MCF 10A (cell line): ENCODE results near the gene IGFBP2. TPM values are rescaled to one million over a fixed set of nuclear protein-coding genes. Genes with fewer than 3 reads are reported as not detected.

Experiments
- BruUV-seq: library from RNA; stranded (reverse); fragments of 400-500 nt; replicated peaks from 2 replicates; lab custom pipeline; 2021; lab: Mats Ljungman, UMichigan
- CTCF ChIA-PET: fragments of 300-600 bp; sonication (Branson Sonifier 250); formaldehyde crosslinking; extraction: SDS; loops from one replicate; lab custom pipeline; 2021; ENCODE audit warnings: antibody characterized with exemption, inconsistent platforms; lab: Yijun Ruan, JAX
- POLR2A ChIA-PET: fragments of 300-600, 350-650 bp; sonication (Branson Sonifier 250); formaldehyde crosslinking; extraction: SDS; loops from one replicate; lab custom pipeline; 2020; ENCODE audit warnings: antibody characterized with exemption, inconsistent platforms; lab: Yijun Ruan, JAX
- DNase-seq: peaks from one replicate; pipeline ENCODE4 v3.0.0-alpha.2; 2018; ENCODE audit not compliant: unreplicated experiment
- H3K27ac Mint-ChIP-seq: one replicate; pipeline ENCODE4 v1.8.0; 2022; ENCODE audit warnings: mild to moderate bottlenecking, low read depth, mixed read lengths; ENCODE audit not compliant: unreplicated experiment
- H3K27me3 Mint-ChIP-seq: one replicate; pipeline ENCODE4 v1.8.0; 2022; ENCODE audit warnings: mixed read lengths; ENCODE audit not compliant: insufficient read depth, unreplicated experiment
- H3K36me3 Mint-ChIP-seq: one replicate; pipeline ENCODE4 v1.8.0; 2022; ENCODE audit warnings: mild to moderate bottlenecking, moderate library complexity, mixed read lengths; ENCODE audit not compliant: insufficient read depth, unreplicated experiment
- H3K4me1 Mint-ChIP-seq: one replicate; pipeline ENCODE4 v1.8.0; 2022; ENCODE audit warnings: mixed read lengths; ENCODE audit not compliant: insufficient read depth, unreplicated experiment
- H3K4me3 Mint-ChIP-seq: one replicate; pipeline ENCODE4 v1.8.0; 2022; ENCODE audit warnings: mild to moderate bottlenecking, moderate library complexity, mixed read lengths; ENCODE audit not compliant: unreplicated experiment
- H3K9me3 Mint-ChIP-seq: one replicate; pipeline ENCODE4 v1.8.0; 2022; ENCODE audit warnings: mixed read lengths; ENCODE audit not compliant: unreplicated experiment
- intact Hi-C: fragments of 100-400 bp; cut with micrococcal nuclease; formaldehyde crosslinking; loops from 2 replicates; pipeline ENCODE4 v1.14.1; 2022
- total RNA-seq: library from RNA; stranded (reverse); gene quantifications from 2 replicates; pipeline ENCODE4 v1.2.3, GENCODE V29; 2022
- TF ChIP-seq, protein P1 (sequence below): fragments of 200-600 bp; IDR thresholded peaks from one replicate; pipeline ENCODE4 v1.8.0; 2022; ENCODE audit warnings: antibody characterized with exemption, mild to moderate bottlenecking; ENCODE audit not compliant: unreplicated experiment

IGFBP2 gene
- total RNA-seq, 1 experiment from 2014 or later = 32.0 TPM

DNA sequence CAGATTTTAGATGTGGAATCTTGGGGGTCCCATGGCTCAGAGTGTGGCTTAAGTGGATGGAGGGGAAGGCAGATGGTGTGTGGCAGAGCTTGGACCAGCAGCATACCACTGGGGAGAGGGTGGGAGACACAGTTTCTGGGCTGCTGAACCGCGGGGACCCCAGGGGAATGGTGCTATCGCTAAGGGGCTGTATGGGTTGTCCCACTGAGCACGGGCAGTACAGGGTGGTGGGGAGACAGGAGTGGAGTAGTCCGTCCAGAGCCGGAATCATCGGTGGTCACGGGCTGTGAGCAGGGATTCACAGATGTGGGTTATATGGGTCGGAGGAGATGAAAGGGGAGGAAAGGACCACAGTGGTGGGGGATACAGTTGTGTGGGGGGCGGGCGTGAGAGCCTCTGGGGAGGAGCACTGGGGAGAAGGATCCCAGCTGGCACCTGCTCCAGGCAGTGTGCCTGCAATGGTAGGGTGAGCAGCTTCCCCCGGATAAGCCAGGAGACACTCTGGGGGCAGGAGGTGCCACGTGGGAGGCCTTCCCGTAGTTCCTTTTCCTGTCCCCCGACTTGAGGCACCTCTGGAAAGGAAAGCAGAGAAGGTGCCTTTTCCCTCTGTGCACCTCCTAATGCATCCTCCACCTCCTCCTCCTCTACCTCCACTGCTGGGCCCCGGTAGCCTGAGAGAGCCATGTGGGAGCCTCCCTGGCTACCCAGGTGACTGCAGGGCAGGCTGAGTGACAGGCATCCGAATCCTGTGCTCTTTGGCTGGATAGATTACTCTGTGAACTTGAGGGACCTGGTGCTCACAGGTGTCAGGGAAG lies 37.3 kb downstream of the IGFBP2 start:
- no TSS peak for BruUV-seq
- TF ChIP-seq, protein P1, sequence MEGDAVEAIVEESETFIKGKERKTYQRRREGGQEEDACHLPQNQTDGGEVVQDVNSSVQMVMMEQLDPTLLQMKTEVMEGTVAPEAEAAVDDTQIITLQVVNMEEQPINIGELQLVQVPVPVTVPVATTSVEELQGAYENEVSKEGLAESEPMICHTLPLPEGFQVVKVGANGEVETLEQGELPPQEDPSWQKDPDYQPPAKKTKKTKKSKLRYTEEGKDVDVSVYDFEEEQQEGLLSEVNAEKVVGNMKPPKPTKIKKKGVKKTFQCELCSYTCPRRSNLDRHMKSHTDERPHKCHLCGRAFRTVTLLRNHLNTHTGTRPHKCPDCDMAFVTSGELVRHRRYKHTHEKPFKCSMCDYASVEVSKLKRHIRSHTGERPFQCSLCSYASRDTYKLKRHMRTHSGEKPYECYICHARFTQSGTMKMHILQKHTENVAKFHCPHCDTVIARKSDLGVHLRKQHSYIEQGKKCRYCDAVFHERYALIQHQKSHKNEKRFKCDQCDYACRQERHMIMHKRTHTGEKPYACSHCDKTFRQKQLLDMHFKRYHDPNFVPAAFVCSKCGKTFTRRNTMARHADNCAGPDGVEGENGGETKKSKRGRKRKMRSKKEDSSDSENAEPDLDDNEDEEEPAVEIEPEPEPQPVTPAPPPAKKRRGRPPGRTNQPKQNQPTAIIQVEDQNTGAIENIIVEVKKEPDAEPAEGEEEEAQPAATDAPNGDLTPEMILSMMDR = no peak
- no peak overlapping the region for H3K27ac Mint-ChIP-seq
- peaks cover 6% of the 10 kb centered on the region for H3K4me1 Mint-ChIP-seq
- H3K9me3 Mint-ChIP-seq = no peaks in the 10 kb centered on the region
- no peak for DNase-seq
- no peak overlapping the region for H3K4me3 Mint-ChIP-seq
- intact Hi-C loops = no loop called here
- POLR2A ChIA-PET = no interaction called here
- peaks cover 34% of the 10 kb centered on the region for H3K27me3 Mint-ChIP-seq
- CTCF ChIA-PET = interaction anchor here (1.4 to 27.0 kb wide), 2 partner anchors 12 to 149 kb away, joined by 5 to 673 read pairs; no protein-coding TSS in a partner anchor
- H3K36me3 Mint-ChIP-seq = no peaks in the 10 kb centered on the region

- no peaks in the 10 kb centered on the region for H3K9me3 Mint-ChIP-seq
- intact Hi-C loops = no loop called here
- no peak overlapping the region for H3K4me3 Mint-ChIP-seq
- TF ChIP-seq, protein P1 = no peak
- no peaks in the 10 kb centered on the region for H3K36me3 Mint-ChIP-seq
- H3K4me1 Mint-ChIP-seq = peaks cover 6% of the 10 kb centered on the region
- CTCF ChIA-PET = interaction anchor here (1.4 to 27.0 kb wide), 2 partner anchors 11 to 150 kb away, joined by 5 to 673 read pairs; no protein-coding TSS in a partner anchor
- DNase-seq = no peak
- BruUV-seq = no TSS peak
- no peak overlapping the region for H3K27ac Mint-ChIP-seq
- H3K27me3 Mint-ChIP-seq = peaks cover 40% of the 10 kb centered on the region
- POLR2A ChIA-PET = no interaction called here
These were observed 37.8 kb downstream of the IGFBP2 start for GRCh38 chr2:216671081-216671411.

- CTCF ChIA-PET = interaction anchor here (0.6 to 27.0 kb wide), 3 partner anchors 10 to 151 kb away, joined by 4 to 673 read pairs (median 5); no protein-coding TSS in a partner anchor
These were observed 38.6 kb downstream of the IGFBP2 start for GRCh38 chr2:216671791-216672343.

More at GRCh38 chr2:216671791-216672343, 38.6 kb downstream of the IGFBP2 start:
- intact Hi-C loops = no loop called here
- H3K9me3 Mint-ChIP-seq = no peaks in the 10 kb centered on the region
- H3K4me3 Mint-ChIP-seq = no peak overlapping the region
- H3K27ac Mint-ChIP-seq = no peak overlapping the region
- BruUV-seq = no TSS peak
- H3K27me3 Mint-ChIP-seq = peaks cover 48% of the 10 kb centered on the region
- no peaks in the 10 kb centered on the region for H3K36me3 Mint-ChIP-seq
- TF ChIP-seq, protein P1 = no peak
- POLR2A ChIA-PET = interaction anchor here (0.8 kb wide), 1 partner anchor 154 kb away, joined by 3 read pairs; no protein-coding TSS in a partner anchor
- H3K4me1 Mint-ChIP-seq = no peaks in the 10 kb centered on the region
- DNase-seq = no peak
